GM19193 (cell line): Measurements from ENCODE around the gene MRPS21.

Source experiments
- POLR2A ChIP-seq: IDR thresholded peaks from 4 replicates; pipeline ENCODE4 v1.6.1; 2011; ENCODE audit not compliant: insufficient read depth, insufficient read length; ENCODE audit errors: extremely low read depth

The MRPS21 gene

GRCh38 chr1:150309758-150310508 lies 16.3 kb downstream of the MRPS21 start:
- TF ChIP-seq POLR2A = no peak

- no peak for TF ChIP-seq POLR2A
These were observed 18.1 kb downstream of the MRPS21 start for GRCh38 chr1:150311762-150312161.

- no peak for TF ChIP-seq POLR2A
These were observed 27.0 kb downstream of the MRPS21 start for GRCh38 chr1:150320667-150320978.

GRCh38 chr1:150321826-150322166 lies 28.1 kb downstream of the MRPS21 start:
- TF ChIP-seq POLR2A = no peak

GRCh38 chr1:150322310-150322709 lies 28.6 kb downstream of the MRPS21 start:
- TF ChIP-seq POLR2A = no peak

- TF ChIP-seq POLR2A = no peak
These were observed 39.1 kb downstream of the MRPS21 start for GRCh38 chr1:150332651-150333290.

- TF ChIP-seq POLR2A = no peak
These were observed 52.7 kb downstream of the MRPS21 start for GRCh38 chr1:150346316-150346715.

GRCh38 chr1:150352866-150353265 lies 59.2 kb downstream of the MRPS21 start:
- no peak for TF ChIP-seq POLR2A
